Neural cell (in vitro differentiated cells): Measurements from ENCODE around the gene TSPAN3. TPM values are rescaled to one million over a fixed set of nuclear protein-coding genes. Genes with fewer than 3 reads are reported as not detected.

Experiments used
- H2AFZ ChIP-seq: fragments of 200-600, 300-800 bp; sonication (generic), shearing (Covaris generic); 2 replicates; pipeline ENCODE4 v1.6.0; 2014; ENCODE audit warnings: low read depth, mild to moderate bottlenecking, antibody characterized with exemption, low read length, moderate library complexity
- H3F3A ChIP-seq: fragments of 200-600 bp; shearing (Covaris generic); 2 replicates; pipeline ENCODE4 v1.6.1; 2016; ENCODE audit warnings: mild to moderate bottlenecking, moderate library complexity, mixed read lengths, antibody characterized with exemption, low read length; ENCODE audit not compliant: insufficient read depth, poor library complexity, severe bottlenecking
- H3K27ac ChIP-seq: fragments of 200-600, 300-800 bp; sonication (generic), shearing (Covaris generic); 2 replicates; pipeline ENCODE4 v1.5.1; 2014; ENCODE audit warnings: mild to moderate bottlenecking, low read length, moderate library complexity
- H3K27me3 ChIP-seq: fragments of 300-800, 200-600 bp; sonication (generic), shearing (Covaris generic); 2 replicates; pipeline ENCODE4 v1.6.0; 2014; ENCODE audit warnings: mild to moderate bottlenecking, low read depth, low read length, moderate library complexity; ENCODE audit not compliant: insufficient read depth
- H3K36me3 ChIP-seq: fragments of 300-800, 200-600 bp; sonication (generic), shearing (Covaris generic); 2 replicates; pipeline ENCODE4 v1.5.1; 2014; ENCODE audit warnings: mild to moderate bottlenecking, antibody characterized with exemption, low read length, moderate library complexity; ENCODE audit not compliant: insufficient read depth
- H3K4me2 ChIP-seq: fragments of 300-800, 200-600 bp; sonication (generic), shearing (Covaris generic); 2 replicates; pipeline ENCODE4 v1.6.0; 2014; ENCODE audit warnings: mild to moderate bottlenecking, low read length
- H3K4me3 ChIP-seq: fragments of 300-800, 200-600 bp; sonication (generic), shearing (Covaris generic); 2 replicates; pipeline ENCODE4 v1.5.1; 2014; ENCODE audit warnings: mild to moderate bottlenecking, low read length, moderate library complexity
- H3K79me2 ChIP-seq: fragments of 200-600 bp; shearing (Covaris generic); replicated peaks from 2 replicates; pipeline ENCODE4 v1.6.0; 2014; ENCODE audit warnings: mild to moderate bottlenecking, low read length, moderate library complexity; ENCODE audit not compliant: insufficient read depth
- H3K9ac ChIP-seq: fragments of 300-800, 200-600 bp; sonication (generic), shearing (Covaris generic); 2 replicates; pipeline ENCODE4 v1.6.1; 2016; ENCODE audit warnings: mild to moderate bottlenecking, low read length, mixed read lengths
- H3K9me2 ChIP-seq: fragments of 200-600 bp; shearing (Covaris generic); 2 replicates; pipeline ENCODE4 v1.6.1; 2016; ENCODE audit warnings: mild to moderate bottlenecking, low read length, mixed read lengths; ENCODE audit not compliant: insufficient read depth
- H3K9me3 ChIP-seq: fragments of 200-600, 300-800 bp; sonication (generic), shearing (Covaris generic); 2 replicates; pipeline ENCODE4 v1.6.1; 2016; ENCODE audit warnings: mild to moderate bottlenecking, mixed run types, low read length, moderate library complexity, mixed read lengths
- H4K20me1 ChIP-seq: fragments of 200-600 bp; shearing (Covaris generic); 2 replicates; pipeline ENCODE4 v1.6.1; 2016; ENCODE audit warnings: mild to moderate bottlenecking, mixed run types; ENCODE audit not compliant: insufficient read depth
- EP300 ChIP-seq: fragments of 450-650 bp; conservative IDR thresholded peaks from 2 replicates; pipeline ENCODE4 v1.6.1; 2014; ENCODE audit warnings: antibody characterized with exemption, mild to moderate bottlenecking, moderate library complexity; ENCODE audit not compliant: poor library complexity, severe bottlenecking
- EZH2 ChIP-seq: fragments of 200-600, 300-800 bp; shearing (Covaris generic), sonication (generic); IDR thresholded peaks from 2 replicates; pipeline ENCODE4 v1.6.1; 2014; ENCODE audit warnings: antibody characterized with exemption, low read length, borderline replicate concordance, mild to moderate bottlenecking; ENCODE audit not compliant: insufficient read depth, poor library complexity, severe bottlenecking
- MXI1 ChIP-seq: fragments of 450-650 bp; conservative IDR thresholded peaks from 2 replicates; pipeline ENCODE4 v1.6.1; 2014; ENCODE audit warnings: antibody characterized with exemption, mild to moderate bottlenecking; ENCODE audit not compliant: poor library complexity, severe bottlenecking
- POLR2AphosphoS5 ChIP-seq: IDR thresholded peaks from 2 replicates; pipeline ENCODE4 v1.6.1; 2012
- RAD21 ChIP-seq: fragments of 450-650 bp; conservative IDR thresholded peaks from 2 replicates; pipeline ENCODE4 v1.6.1; 2014; ENCODE audit warnings: antibody characterized with exemption, mild to moderate bottlenecking, moderate library complexity
- SMC3 ChIP-seq: fragments of 450-650 bp; conservative IDR thresholded peaks from 2 replicates; pipeline ENCODE4 v1.6.1; 2014; ENCODE audit warnings: antibody characterized with exemption, mild to moderate bottlenecking, moderate library complexity; ENCODE audit not compliant: poor library complexity
- TAF1 ChIP-seq: IDR thresholded peaks from 2 replicates; pipeline ENCODE4 v1.6.1; 2012; ENCODE audit warnings: low read depth
- polyA plus RNA-seq: library from polyadenylated mRNA; depleted of rRNA; stranded (reverse); fragments of >200 nt; gene quantifications from 2 replicates; pipeline ENCODE4 v1.2.3, GENCODE V29; 2014
- TF ChIP-seq, protein P1 (sequence below): IDR thresholded peaks from 2 replicates; pipeline ENCODE4 v1.6.1; 2012; ENCODE audit warnings: borderline replicate concordance
- TF ChIP-seq, protein P2 (sequence below): fragments of 450-650 bp; IDR thresholded peaks from 2 replicates; pipeline ENCODE4 v1.5.1; 2014; ENCODE audit warnings: antibody characterized with exemption, mild to moderate bottlenecking, moderate library complexity; ENCODE audit not compliant: poor library complexity, severe bottlenecking

The TSPAN3 gene
- polyA plus RNA-seq, 1 donor from 2014 or later, result 815 TPM

DNA sequence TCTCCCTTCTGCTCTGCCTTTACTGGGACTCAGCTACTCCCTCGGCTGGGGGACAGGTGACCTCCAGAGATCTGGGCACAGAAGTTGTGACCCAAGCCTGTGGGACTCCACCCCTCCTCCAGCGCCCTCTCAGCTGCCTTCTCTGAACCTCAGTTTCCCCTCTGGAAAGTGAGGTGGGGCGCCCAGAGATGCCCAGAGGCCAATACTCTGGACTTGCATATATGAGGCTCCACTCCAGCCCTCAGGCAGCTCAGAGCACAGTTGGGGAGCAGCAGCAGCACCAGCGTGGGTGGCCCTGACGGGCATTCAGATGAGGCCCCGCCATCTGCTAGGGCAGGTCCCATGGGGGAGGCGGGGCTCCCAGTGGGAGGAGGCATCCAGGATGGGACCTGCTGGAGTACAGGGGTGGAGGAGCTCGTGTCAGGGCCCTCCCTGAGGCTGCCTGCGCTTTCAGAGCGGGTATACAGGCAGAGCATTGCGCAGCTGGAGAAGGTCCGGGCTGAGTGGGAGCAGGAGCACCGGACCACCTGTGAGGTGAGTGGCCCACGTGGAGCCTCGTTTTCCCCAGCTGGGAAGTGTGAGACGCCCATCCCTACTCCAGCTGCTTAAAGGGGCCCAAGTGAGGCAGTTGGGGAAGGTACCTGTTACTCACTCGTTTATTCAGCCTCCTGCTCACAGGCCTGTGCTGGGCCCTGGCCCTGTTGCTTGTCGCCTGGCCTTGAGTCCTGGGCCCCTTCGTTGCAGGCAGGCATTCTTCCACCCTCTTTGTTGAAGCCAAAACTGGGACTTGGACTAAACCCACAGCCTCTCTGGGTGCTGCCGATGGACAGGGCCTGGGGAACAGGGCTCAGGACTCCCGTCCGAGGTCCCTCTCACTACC is 40.6 kb downstream of the TSPAN3 start:
- no peaks in the 10 kb centered on the region for H3K36me3 ChIP-seq
- no peak overlapping the region for H3K9ac ChIP-seq
- no peaks in the 10 kb centered on the region for H3K27me3 ChIP-seq
- no peaks in the 10 kb centered on the region for H3K9me3 ChIP-seq
- no peaks in the 10 kb centered on the region for H4K20me1 ChIP-seq
- no peak overlapping the region for H2AFZ ChIP-seq
- H3K4me3 ChIP-seq, result no peak overlapping the region
- H3K4me2 ChIP-seq, result no peak overlapping the region
- no peaks in the 10 kb centered on the region for H3K79me2 ChIP-seq
- H3K9me2 ChIP-seq, result no peaks in the 10 kb centered on the region
- no peak overlapping the region for H3K27ac ChIP-seq
- TF ChIP-seq TAF1, result no peak
- no peaks in the 10 kb centered on the region for H3F3A ChIP-seq

DNA sequence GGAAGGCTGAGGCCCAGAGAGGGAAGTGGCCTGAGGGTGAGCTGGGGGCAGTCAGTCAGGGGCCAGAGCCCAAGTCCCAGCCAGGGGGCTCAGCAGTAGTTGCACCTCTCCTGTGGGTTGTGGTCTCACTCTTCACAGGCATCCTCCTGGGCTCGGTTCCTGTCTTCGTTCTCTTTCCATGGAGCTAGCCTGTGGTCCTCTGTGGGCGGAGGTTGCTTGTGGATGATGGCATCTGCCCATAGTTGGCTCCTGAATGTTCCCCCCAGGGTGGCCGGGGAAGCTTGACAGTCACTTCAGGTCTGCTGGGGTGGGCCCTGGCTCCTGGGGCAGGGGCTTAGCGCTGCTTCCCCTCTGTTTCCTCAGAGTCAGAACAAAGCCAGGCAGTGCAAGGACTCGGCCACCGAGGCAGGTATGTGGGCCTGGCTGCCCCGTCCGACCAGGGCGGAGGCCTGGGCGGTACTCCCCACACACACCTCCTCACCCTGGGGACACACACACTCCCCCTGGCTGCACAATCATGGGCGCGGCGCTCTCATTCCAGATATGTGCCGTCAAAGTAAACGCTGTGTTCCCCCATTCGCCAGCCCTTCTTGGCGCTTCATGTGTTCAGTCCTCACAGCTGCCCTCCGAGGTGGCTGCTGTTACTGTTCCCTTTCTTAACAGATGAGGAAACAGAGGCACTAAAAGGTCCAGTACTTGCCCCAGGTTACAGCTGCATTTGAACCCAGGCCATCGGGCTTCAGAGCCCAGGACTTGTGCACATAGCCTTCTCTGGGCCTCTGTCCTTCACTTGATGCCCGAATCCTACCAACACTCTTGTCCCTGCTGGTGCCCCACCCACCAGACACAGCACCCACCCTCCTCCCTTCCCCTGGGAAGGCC is 41.5 kb downstream of the TSPAN3 start:
- H3K9ac ChIP-seq, result no peak overlapping the region
- no peaks in the 10 kb centered on the region for H3K9me2 ChIP-seq
- no peaks in the 10 kb centered on the region for H3F3A ChIP-seq
- H3K4me2 ChIP-seq, result no peak overlapping the region
- no peaks in the 10 kb centered on the region for H3K79me2 ChIP-seq
- H3K36me3 ChIP-seq, result no peaks in the 10 kb centered on the region
- no peak overlapping the region for H3K4me3 ChIP-seq
- H3K27ac ChIP-seq, result no peak overlapping the region
- H3K9me3 ChIP-seq, result no peaks in the 10 kb centered on the region
- no peak overlapping the region for H2AFZ ChIP-seq
- no peaks in the 10 kb centered on the region for H3K27me3 ChIP-seq
- TF ChIP-seq EP300 (no peak), RAD21 (no peak), POLR2AphosphoS5 (no peak)
- TF ChIP-seq, protein P1, sequence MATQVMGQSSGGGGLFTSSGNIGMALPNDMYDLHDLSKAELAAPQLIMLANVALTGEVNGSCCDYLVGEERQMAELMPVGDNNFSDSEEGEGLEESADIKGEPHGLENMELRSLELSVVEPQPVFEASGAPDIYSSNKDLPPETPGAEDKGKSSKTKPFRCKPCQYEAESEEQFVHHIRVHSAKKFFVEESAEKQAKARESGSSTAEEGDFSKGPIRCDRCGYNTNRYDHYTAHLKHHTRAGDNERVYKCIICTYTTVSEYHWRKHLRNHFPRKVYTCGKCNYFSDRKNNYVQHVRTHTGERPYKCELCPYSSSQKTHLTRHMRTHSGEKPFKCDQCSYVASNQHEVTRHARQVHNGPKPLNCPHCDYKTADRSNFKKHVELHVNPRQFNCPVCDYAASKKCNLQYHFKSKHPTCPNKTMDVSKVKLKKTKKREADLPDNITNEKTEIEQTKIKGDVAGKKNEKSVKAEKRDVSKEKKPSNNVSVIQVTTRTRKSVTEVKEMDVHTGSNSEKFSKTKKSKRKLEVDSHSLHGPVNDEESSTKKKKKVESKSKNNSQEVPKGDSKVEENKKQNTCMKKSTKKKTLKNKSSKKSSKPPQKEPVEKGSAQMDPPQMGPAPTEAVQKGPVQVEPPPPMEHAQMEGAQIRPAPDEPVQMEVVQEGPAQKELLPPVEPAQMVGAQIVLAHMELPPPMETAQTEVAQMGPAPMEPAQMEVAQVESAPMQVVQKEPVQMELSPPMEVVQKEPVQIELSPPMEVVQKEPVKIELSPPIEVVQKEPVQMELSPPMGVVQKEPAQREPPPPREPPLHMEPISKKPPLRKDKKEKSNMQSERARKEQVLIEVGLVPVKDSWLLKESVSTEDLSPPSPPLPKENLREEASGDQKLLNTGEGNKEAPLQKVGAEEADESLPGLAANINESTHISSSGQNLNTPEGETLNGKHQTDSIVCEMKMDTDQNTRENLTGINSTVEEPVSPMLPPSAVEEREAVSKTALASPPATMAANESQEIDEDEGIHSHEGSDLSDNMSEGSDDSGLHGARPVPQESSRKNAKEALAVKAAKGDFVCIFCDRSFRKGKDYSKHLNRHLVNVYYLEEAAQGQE, result no peak
- no peaks in the 10 kb centered on the region for H4K20me1 ChIP-seq

DNA sequence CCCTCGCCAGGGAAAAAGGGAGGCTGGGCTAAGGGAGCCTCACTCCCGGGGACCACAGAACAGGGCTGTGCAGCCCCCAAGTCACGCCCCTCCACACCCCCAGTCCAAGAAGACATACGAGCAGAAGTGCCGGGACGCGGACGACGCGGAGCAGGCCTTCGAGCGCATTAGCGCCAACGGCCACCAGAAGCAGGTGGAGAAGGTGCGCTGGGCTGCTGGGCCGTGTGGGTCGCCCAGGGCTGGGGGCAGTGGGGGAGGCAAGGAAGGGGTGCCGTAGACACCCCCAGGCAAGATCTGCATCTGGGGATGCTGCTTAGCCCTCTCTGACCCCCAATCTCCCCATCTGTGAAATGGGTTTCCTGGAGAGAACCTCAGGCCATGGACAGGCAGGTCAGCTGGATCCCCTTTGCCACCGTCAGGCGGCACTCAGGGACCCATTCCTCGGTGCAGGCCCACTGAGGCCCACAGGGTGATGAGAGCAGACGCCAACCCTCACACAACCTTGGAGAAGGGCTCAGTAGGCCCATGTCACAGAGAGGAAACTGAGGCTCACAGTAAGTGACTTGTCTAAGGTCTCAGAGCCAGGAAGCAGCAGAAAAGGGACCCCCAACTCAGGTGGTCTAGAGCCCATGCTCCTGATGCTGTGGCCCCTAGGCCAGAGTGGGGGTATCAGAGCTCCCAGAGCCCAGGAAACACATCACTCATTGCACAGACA is 42.3 kb downstream of the TSPAN3 start:
- Histone ChIP-seq H3K4me2 (no peak overlapping the region), H3K27ac (no peak overlapping the region), H3K36me3 (no peaks in the 10 kb centered on the region), H2AFZ (no peak overlapping the region), H3K79me2 (no peaks in the 10 kb centered on the region), H3K27me3 (no peaks in the 10 kb centered on the region), H3K4me3 (no peak overlapping the region), H3F3A (no peaks in the 10 kb centered on the region), H3K9me3 (no peaks in the 10 kb centered on the region), H3K9ac (no peak overlapping the region), H3K9me2 (no peaks in the 10 kb centered on the region), H4K20me1 (no peaks in the 10 kb centered on the region)
- TF ChIP-seq TAF1 (no peak), EP300 (no peak), POLR2AphosphoS5 (no peak), RAD21 (no peak), SMC3 (no peak), MXI1 (no peak), EZH2 (no peak)
- TF ChIP-seq, protein P1, result no peak
- TF ChIP-seq, protein P2, sequence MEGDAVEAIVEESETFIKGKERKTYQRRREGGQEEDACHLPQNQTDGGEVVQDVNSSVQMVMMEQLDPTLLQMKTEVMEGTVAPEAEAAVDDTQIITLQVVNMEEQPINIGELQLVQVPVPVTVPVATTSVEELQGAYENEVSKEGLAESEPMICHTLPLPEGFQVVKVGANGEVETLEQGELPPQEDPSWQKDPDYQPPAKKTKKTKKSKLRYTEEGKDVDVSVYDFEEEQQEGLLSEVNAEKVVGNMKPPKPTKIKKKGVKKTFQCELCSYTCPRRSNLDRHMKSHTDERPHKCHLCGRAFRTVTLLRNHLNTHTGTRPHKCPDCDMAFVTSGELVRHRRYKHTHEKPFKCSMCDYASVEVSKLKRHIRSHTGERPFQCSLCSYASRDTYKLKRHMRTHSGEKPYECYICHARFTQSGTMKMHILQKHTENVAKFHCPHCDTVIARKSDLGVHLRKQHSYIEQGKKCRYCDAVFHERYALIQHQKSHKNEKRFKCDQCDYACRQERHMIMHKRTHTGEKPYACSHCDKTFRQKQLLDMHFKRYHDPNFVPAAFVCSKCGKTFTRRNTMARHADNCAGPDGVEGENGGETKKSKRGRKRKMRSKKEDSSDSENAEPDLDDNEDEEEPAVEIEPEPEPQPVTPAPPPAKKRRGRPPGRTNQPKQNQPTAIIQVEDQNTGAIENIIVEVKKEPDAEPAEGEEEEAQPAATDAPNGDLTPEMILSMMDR, result no peak
